ENCODE data around the gene DUOX2. TPM values are rescaled to one million over a fixed set of nuclear protein-coding genes. Genes with fewer than 3 reads are reported as not detected.
"Not testable (repeated sequence)": the region's sequence is repeated elsewhere in the genome, so short reads cannot be mapped to it uniquely, and the experiment has no call there.

The DUOX2 gene
- total RNA-seq, 1 donor from 2014 or later = 0.05 TPM

GRCh38 chr15:45138814-45139765 is 25.1 kb upstream of the DUOX2 start:
- peaks cover 36% of the 10 kb centered on the region for H3K27me3 ChIP-seq (ENCODE audit: low read depth)
- no peak for TF ChIP-seq CTCF (IDR thresholded peaks at IDR 0.05; ENCODE audit: borderline replicate concordance)
- H3K4me1 ChIP-seq = peaks cover 7% of the 10 kb centered on the region
- H3K36me3 ChIP-seq = no peaks in the 10 kb centered on the region
- no peak overlapping the region for H3K4me3 ChIP-seq
- no peaks in the 10 kb centered on the region for H3K9me3 ChIP-seq (replicated peaks)
- no peak for DNase-seq
- H3K27ac ChIP-seq (replicated peaks) = no peak overlapping the region
- intact Hi-C loops (cut with micrococcal nuclease) = no loop called here

- H3K4me3 ChIP-seq = no peak overlapping the region
- no peaks in the 10 kb centered on the region for H3K9me3 ChIP-seq (replicated peaks)
- H3K27ac ChIP-seq (replicated peaks) = no peak overlapping the region
- intact Hi-C loops (cut with micrococcal nuclease) = no loop called here
- no peaks in the 10 kb centered on the region for H3K36me3 ChIP-seq
- no peak for TF ChIP-seq CTCF (IDR thresholded peaks at IDR 0.05; ENCODE audit: borderline replicate concordance)
- H3K27me3 ChIP-seq (ENCODE audit: low read depth) = peaks cover 49% of the 10 kb centered on the region
- H3K4me1 ChIP-seq = peaks cover 7% of the 10 kb centered on the region
- DNase-seq = no peak
Observed at GRCh38 chr15:45137703-45138102, 23.7 kb upstream of the DUOX2 start.

- Histone ChIP-seq H3K36me3 (no peaks in the 10 kb centered on the region), H3K27ac (replicated peaks) (no peak overlapping the region), H3K9me3 (replicated peaks) (no peaks in the 10 kb centered on the region), H3K4me1 (peaks cover 7% of the 10 kb centered on the region), H3K27me3 (ENCODE audit: low read depth) (peaks cover 56% of the 10 kb centered on the region), H3K4me3 (no peak overlapping the region)
- no peak for DNase-seq
- intact Hi-C loops (cut with micrococcal nuclease) = no loop called here
- TF ChIP-seq CTCF (IDR thresholded peaks at IDR 0.05; ENCODE audit: borderline replicate concordance) = peak; percentile 14
Observed at GRCh38 chr15:45136378-45136764, 22.4 kb upstream of the DUOX2 start.

GRCh38 chr15:45135705-45136377 is 21.9 kb upstream of the DUOX2 start:
- Histone ChIP-seq H3K27me3 (ENCODE audit: low read depth) (peaks cover 58% of the 10 kb centered on the region), H3K4me3 (peak overlapping the region; percentile 51)
- DNase-seq; H3K36me3 ChIP-seq; intact Hi-C loops (cut with micrococcal nuclease); H3K27ac ChIP-seq (replicated peaks); H3K9me3 ChIP-seq (replicated peaks); H3K4me1 ChIP-seq: not testable (repeated sequence)

- Histone ChIP-seq H3K4me3 (peak overlapping the region; percentile 51), H3K4me1 (peaks cover 9% of the 10 kb centered on the region), H3K9me3 (replicated peaks) (no peaks in the 10 kb centered on the region), H3K27me3 (ENCODE audit: low read depth) (peaks cover 63% of the 10 kb centered on the region), H3K27ac (replicated peaks) (no peak overlapping the region), H3K36me3 (no peaks in the 10 kb centered on the region)
- intact Hi-C loops (cut with micrococcal nuclease) = no loop called here
- DNase-seq = no peak
- peak; percentile 21 for TF ChIP-seq CTCF (IDR thresholded peaks at IDR 0.05; ENCODE audit: borderline replicate concordance)
Observed at GRCh38 chr15:45134682-45135604, 21.0 kb upstream of the DUOX2 start.
